ENCODE data around the gene ADCY2. TPM values are rescaled to one million over a fixed set of nuclear protein-coding genes. Genes with fewer than 3 reads are reported as not detected.

Gene ADCY2
- total RNA-seq, 1 donor from 2014 or later: 0.95 TPM

DNA sequence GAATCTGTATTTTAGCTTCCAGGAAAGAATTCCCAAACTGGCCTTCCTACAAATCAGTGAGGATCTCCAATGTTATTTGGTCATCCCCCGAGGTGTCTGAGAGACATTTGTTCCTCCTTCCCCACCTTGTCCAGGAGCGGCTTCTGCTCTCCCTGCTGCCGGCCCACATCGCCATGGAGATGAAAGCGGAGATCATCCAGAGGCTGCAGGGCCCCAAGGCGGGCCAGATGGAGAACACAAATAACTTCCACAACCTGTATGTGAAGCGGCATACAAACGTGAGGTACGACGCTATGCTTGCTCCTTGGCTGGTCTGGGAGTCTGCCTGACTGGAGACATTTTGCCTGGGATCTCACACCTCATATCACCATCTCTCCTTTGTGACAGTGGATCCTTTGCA lies 294.6 kb downstream of the ADCY2 start:
- Mint-ChIP-seq H3K9me3 (ENCODE audit: low read depth) (peaks cover 3% of the 10 kb centered on the region), H3K36me3 (ENCODE audit: low read depth) (no peaks in the 10 kb centered on the region), H3K27me3 (ENCODE audit: low read depth) (peaks cover 22% of the 10 kb centered on the region), H3K4me1 (ENCODE audit: low read depth) (no peaks in the 10 kb centered on the region), H3K4me3 (ENCODE audit: unreplicated experiment) (no peak overlapping the region), H3K27ac (ENCODE audit: unreplicated experiment) (no peak overlapping the region)
- DNase-seq (ENCODE audit: low spot score): no peak
- TF ChIP-seq, protein P1, sequence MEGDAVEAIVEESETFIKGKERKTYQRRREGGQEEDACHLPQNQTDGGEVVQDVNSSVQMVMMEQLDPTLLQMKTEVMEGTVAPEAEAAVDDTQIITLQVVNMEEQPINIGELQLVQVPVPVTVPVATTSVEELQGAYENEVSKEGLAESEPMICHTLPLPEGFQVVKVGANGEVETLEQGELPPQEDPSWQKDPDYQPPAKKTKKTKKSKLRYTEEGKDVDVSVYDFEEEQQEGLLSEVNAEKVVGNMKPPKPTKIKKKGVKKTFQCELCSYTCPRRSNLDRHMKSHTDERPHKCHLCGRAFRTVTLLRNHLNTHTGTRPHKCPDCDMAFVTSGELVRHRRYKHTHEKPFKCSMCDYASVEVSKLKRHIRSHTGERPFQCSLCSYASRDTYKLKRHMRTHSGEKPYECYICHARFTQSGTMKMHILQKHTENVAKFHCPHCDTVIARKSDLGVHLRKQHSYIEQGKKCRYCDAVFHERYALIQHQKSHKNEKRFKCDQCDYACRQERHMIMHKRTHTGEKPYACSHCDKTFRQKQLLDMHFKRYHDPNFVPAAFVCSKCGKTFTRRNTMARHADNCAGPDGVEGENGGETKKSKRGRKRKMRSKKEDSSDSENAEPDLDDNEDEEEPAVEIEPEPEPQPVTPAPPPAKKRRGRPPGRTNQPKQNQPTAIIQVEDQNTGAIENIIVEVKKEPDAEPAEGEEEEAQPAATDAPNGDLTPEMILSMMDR (IDR thresholded peaks at IDR 0.05): no peak

DNA sequence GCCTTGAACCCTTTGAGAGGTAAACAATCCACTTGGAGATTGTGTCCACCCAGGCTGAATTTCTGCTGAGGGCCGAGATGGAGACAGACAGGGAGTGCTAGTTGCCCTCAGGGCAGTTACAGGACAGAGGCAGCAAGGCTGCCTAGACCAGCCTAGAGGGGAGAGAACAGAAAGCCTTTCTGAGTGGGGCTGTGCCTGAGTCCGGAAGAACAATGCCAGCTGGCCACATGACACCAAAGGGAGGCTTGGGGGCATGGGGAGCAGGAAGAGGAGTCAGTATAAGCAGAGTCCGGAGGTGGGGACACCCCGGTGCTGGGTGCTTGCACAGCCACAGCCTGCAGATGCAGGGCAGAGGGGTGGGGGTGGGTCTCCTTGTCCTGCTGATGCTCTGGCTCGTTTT lies 309.3 kb downstream of the ADCY2 start:
- Mint-ChIP-seq H3K4me3 (ENCODE audit: unreplicated experiment) (no peak overlapping the region), H3K36me3 (ENCODE audit: low read depth) (no peaks in the 10 kb centered on the region), H3K27ac (ENCODE audit: unreplicated experiment) (no peak overlapping the region), H3K27me3 (ENCODE audit: low read depth) (peaks cover 6% of the 10 kb centered on the region), H3K9me3 (ENCODE audit: low read depth) (peaks cover 4% of the 10 kb centered on the region), H3K4me1 (ENCODE audit: low read depth) (no peaks in the 10 kb centered on the region)
- TF ChIP-seq, protein P1 (IDR thresholded peaks at IDR 0.05): no peak
- DNase-seq (ENCODE audit: low spot score): no peak

DNA sequence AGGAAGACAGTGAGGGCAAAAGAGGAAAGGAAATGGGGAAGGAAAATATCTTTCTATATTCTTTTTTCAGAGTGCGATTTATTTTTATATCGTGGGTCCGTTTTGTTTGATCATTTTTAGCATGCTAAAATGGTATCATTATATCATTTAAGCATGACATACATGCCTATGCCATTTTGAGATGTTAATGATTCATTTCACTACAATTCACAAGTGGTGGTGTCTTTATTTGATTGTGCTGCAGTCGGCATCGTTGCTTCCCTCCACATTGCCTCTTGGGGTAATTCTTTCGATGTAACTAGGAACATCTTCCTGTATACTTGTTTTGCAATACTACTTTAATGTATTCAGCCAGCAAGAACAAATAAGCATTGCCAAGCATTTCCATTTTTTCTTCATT lies 309.8 kb downstream of the ADCY2 start:
- Mint-ChIP-seq H3K4me3 (ENCODE audit: unreplicated experiment) (no peak overlapping the region), H3K9me3 (ENCODE audit: low read depth) (peaks cover 4% of the 10 kb centered on the region), H3K36me3 (ENCODE audit: low read depth) (no peaks in the 10 kb centered on the region), H3K27ac (ENCODE audit: unreplicated experiment) (no peak overlapping the region), H3K27me3 (ENCODE audit: low read depth) (peaks cover 6% of the 10 kb centered on the region), H3K4me1 (ENCODE audit: low read depth) (no peaks in the 10 kb centered on the region)
- no peak for DNase-seq (ENCODE audit: low spot score)
- TF ChIP-seq, protein P1 (IDR thresholded peaks at IDR 0.05): no peak

DNA sequence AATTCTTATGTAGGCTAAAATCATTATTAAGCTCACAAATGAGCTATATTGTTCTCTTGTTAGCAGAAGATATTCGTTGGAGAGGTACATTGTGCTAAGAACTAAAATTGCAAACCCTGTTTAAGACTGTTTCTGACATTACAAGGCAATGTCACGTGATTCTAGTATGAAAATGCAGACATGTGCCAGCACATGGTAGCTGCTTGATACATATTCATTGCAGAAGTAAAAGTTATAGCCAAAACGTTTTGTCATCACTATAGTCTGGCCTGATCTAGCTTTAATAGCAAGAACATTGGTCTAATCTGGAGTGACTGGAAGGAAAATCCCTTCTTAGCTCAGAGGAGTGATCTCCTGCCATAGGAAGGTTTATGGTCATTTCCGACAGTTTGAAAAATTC lies 310.3 kb downstream of the ADCY2 start:
- H3K36me3 Mint-ChIP-seq (ENCODE audit: low read depth): no peaks in the 10 kb centered on the region
- H3K9me3 Mint-ChIP-seq (ENCODE audit: low read depth): peaks cover 4% of the 10 kb centered on the region
- no peaks in the 10 kb centered on the region for H3K4me1 Mint-ChIP-seq (ENCODE audit: low read depth)
- H3K27ac Mint-ChIP-seq (ENCODE audit: unreplicated experiment): no peak overlapping the region
- TF ChIP-seq, protein P1 (IDR thresholded peaks at IDR 0.05): no peak
- peaks cover 6% of the 10 kb centered on the region for H3K27me3 Mint-ChIP-seq (ENCODE audit: low read depth)
- no peak overlapping the region for H3K4me3 Mint-ChIP-seq (ENCODE audit: unreplicated experiment)
- no peak for DNase-seq (ENCODE audit: low spot score)

DNA sequence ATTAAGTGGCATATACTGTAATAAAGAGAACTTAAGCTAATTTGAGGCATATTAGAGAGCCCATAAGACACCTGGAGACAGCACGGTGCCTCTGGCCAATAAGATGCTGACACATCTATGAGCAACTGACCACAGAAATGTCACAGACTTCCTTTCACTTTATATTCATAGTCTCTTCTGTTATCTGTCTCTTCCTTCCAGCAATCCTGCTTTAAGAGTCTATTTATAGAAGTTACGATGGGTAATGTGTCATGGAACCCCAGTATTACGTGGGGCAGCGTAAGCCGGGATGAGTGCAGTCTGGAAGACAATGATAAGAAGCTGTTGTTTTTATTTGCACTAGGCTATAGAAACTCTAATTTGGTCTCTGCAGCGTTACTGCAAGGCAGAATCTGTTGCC lies 318.2 kb downstream of the ADCY2 start:
- Mint-ChIP-seq H3K36me3 (ENCODE audit: low read depth) (no peaks in the 10 kb centered on the region), H3K27me3 (ENCODE audit: low read depth) (no peaks in the 10 kb centered on the region), H3K27ac (ENCODE audit: unreplicated experiment) (no peak overlapping the region), H3K9me3 (ENCODE audit: low read depth) (no peaks in the 10 kb centered on the region), H3K4me1 (ENCODE audit: low read depth) (peaks cover 4% of the 10 kb centered on the region), H3K4me3 (ENCODE audit: unreplicated experiment) (no peak overlapping the region)
- DNase-seq (ENCODE audit: low spot score): no peak
- TF ChIP-seq, protein P1 (IDR thresholded peaks at IDR 0.05): no peak

Data from chondrocyte (in vitro differentiated cells).